Transverse colon (tissue), 4 donors: ENCODE data around the gene CDIP1. TPM values are rescaled to one million over a fixed set of nuclear protein-coding genes. Genes with fewer than 3 reads are reported as not detected.

Source experiments
- DNase-seq: peaks from one replicate; pipeline ENCODE4 v3.0.0-alpha.2; 2019
- H3K27ac ChIP-seq, 4 donors: fragments of 200-600 bp; sonication (generic); 2 replicates each; pipeline ENCODE4 v1.5.1; 2016 to 2018; ENCODE audit warnings: inconsistent platforms in 4 of 4
- H3K27me3 ChIP-seq: fragments of 200-600 bp; sonication (generic); 2 replicates; pipeline ENCODE4 v1.5.1; 2017; ENCODE audit warnings: inconsistent platforms
- H3K36me3 ChIP-seq, 4 donors: fragments of 200-600 bp; sonication (generic); 2 replicates each; pipeline ENCODE4 v1.5.1; 2017 to 2019; ENCODE audit warnings: inconsistent platforms in 4 of 4
- H3K4me1 ChIP-seq, 4 donors: fragments of 200-600 bp; sonication (generic); 2 replicates each; pipeline ENCODE4 v1.5.1; 2017 to 2020; ENCODE audit warnings: inconsistent platforms in 4 of 4
- H3K4me3 ChIP-seq, 4 donors: fragments of 200-600 bp; sonication (generic); 1 replicate in 1 of 4; 2 replicates in 3 of 4; pipeline versions ENCODE4 v1.5.1 to v1.6.1; 2017 to 2019; ENCODE audit warnings: inconsistent platforms in 4 of 4
- H3K9me3 ChIP-seq, 2 donors: fragments of 200-600 bp; sonication (generic); 2 replicates each; pipeline ENCODE4 v1.5.1; 2017 to 2019; ENCODE audit warnings: inconsistent platforms in 2 of 2
- CTCF ChIP-seq, 5 experiments: fragments of 200-600 bp in 3 of 5; fragments of 450-650 bp in 2 of 5; sonication (generic) in 3 of 5; IDR thresholded peaks; 1 replicate in 2 of 5; 2 replicates in 3 of 5; pipeline ENCODE4 v1.5.1; 2016 to 2017; ENCODE audit warnings: antibody characterized with exemption in 5 of 5, inconsistent platforms in 3 of 5, mild to moderate bottlenecking in 2 of 5, moderate library complexity in 1 of 5
- EP300 ChIP-seq: sonication (generic); formaldehyde crosslinking; IDR thresholded peaks from one replicate; pipeline ENCODE4 v1.6.1; 2017; ENCODE audit warnings: antibody characterized with exemption, low read depth
- POLR2A ChIP-seq: fragments of 450-650 bp; IDR thresholded peaks from one replicate; pipeline ENCODE4 v1.6.1; 2016; ENCODE audit warnings: antibody characterized with exemption, mild to moderate bottlenecking, moderate library complexity
- POLR2AphosphoS5 ChIP-seq, 3 donors: sonication (generic); formaldehyde crosslinking; IDR thresholded peaks; one replicate each; pipeline ENCODE4 v1.6.1; 2016; ENCODE audit warnings: antibody characterized with exemption in 3 of 3
- WGBS, 2 donors: methylation state at CpG; one replicate each; pipeline ENCODE4 v1.1.5; 2018; ENCODE audit warnings: low coverage in 1 of 2; 5-methylcytosine and 5-hydroxymethylcytosine counted together
- in situ Hi-C, 4 donors: fragments of 200-750 bp; cut with MboI; loops; one replicate each; pipeline versions ENCODE4 v1.15.0 to v1.15.1; 2017; ENCODE audit warnings: low sequenced_read_pairs in 3 of 4, low pct_ligation_motif_present in 1 of 4, low pct_unique_long_range_greater_than_20kb in 1 of 4
- intact Hi-C: fragments of 100-400 bp; cut with DNase I; formaldehyde crosslinking; loops from one replicate; pipeline ENCODE4 v1.15.1; 2023; ENCODE audit warnings: low total_unique reads
- total RNA-seq, 4 donors: library from RNA; depleted of rRNA; stranded (reverse); fragments of >200 nt; gene quantifications; one replicate each; pipeline ENCODE4 v1.1.0, GENCODE V29; 2016

CDIP1 gene
- total RNA-seq, 4 donors from 2014 or later: 8.8 to 29.5 (median 19.0) TPM

- no peak for TF ChIP-seq POLR2AphosphoS5 (IDR thresholded peaks at IDR 0.05)
- TF ChIP-seq EP300: no peak
- TF ChIP-seq CTCF (IDR thresholded peaks at IDR 0.05): no peak
- no peak for TF ChIP-seq POLR2A
- H3K4me1 ChIP-seq: peaks cover 0 to 7% (median 0%) of the 10 kb centered on the region in 4 donors
- no peaks in the 10 kb centered on the region for H3K27me3 ChIP-seq
- peaks cover 0 to 19% (median 9%) of the 10 kb centered on the region in 4 donors for H3K36me3 ChIP-seq
- H3K27ac ChIP-seq: no peak overlapping the region
- no peaks in the 10 kb centered on the region for H3K9me3 ChIP-seq
- intact Hi-C loops: no loop called here
- in situ Hi-C loops: no loop called here
- WGBS, 2 donors: 67 to 83% methylated on average over 1 to 5 of the region's 5 CpGs
- DNase-seq: no peak
- no peak overlapping the region for H3K4me3 ChIP-seq
These were observed 77.7 kb downstream of the CDIP1 start for GRCh38 chr16:4460936-4461249.

Other genes starting within 250 kb of the CDIP1 start
- 1 to 10 TPM in 3 of 4 donors, under 1 TPM in 1; 0.68 to 5.0 (median 1.8) TPM for gene GLIS2, start 222.7 kb downstream of the CDIP1 start, total RNA-seq
- 10 to 100 TPM; 26.5 to 40.5 (median 29.2) TPM for gene PAM16, start 187.5 kb downstream of the CDIP1 start, total RNA-seq
- gene VASN, start 166.9 kb downstream of the CDIP1 start, total RNA-seq: 10 to 100 TPM in 2 of 4 donors, 1 to 10 TPM in 2; 3.4 to 18.7 (median 9.0) TPM
- 100 to 1,000 TPM in 1 of 4 donors, 10 to 100 TPM in 3; 46.8 to 330 (median 58.1) TPM for gene CORO7, start 122.2 kb downstream of the CDIP1 start, total RNA-seq
- 100 to 1,000 TPM in 1 of 4 donors, 10 to 100 TPM in 3; 49.0 to 126 (median 75.5) TPM for gene DNAJA3, start 112.9 kb downstream of the CDIP1 start, total RNA-seq
- gene NMRAL1, start 64.1 kb downstream of the CDIP1 start, total RNA-seq: 10 to 100 TPM; 46.0 to 75.9 (median 66.6) TPM
- gene HMOX2, start 62.4 kb downstream of the CDIP1 start, total RNA-seq: 100 to 1,000 TPM in 1 of 4 donors, 10 to 100 TPM in 3; 46.4 to 495 (median 55.7) TPM
- not detected for gene C16orf96, start 17.6 kb upstream of the CDIP1 start, total RNA-seq
- gene UBALD1, start 76.1 kb upstream of the CDIP1 start, total RNA-seq: 10 to 100 TPM in 2 of 4 donors, 1 to 10 TPM in 2; 8.6 to 18.0 (median 10.5) TPM
- gene MGRN1, start 86.1 kb upstream of the CDIP1 start, total RNA-seq: 100 to 1,000 TPM in 1 of 4 donors, 10 to 100 TPM in 3; 49.1 to 127 (median 79.5) TPM
- gene NUDT16L1, start 154.8 kb upstream of the CDIP1 start, total RNA-seq: 10 to 100 TPM; 32.6 to 62.7 (median 54.3) TPM
- gene ANKS3, start 195.5 kb upstream of the CDIP1 start, total RNA-seq: 10 to 100 TPM; 14.9 to 38.4 (median 25.0) TPM
- 1 to 10 TPM in 1 of 4 donors, under 1 TPM in 2, not detected in 1; 0.55 to 2.9 (median 0.60) TPM for gene DNAAF8, start 195.8 kb upstream of the CDIP1 start, total RNA-seq
- 10 to 100 TPM in 3 of 4 donors, 1 to 10 TPM in 1; 9.7 to 31.2 (median 11.6) TPM for gene ZNF500, start 228.4 kb upstream of the CDIP1 start, total RNA-seq
- gene SEPTIN12, start 249.6 kb upstream of the CDIP1 start, total RNA-seq: not detected